B cell (primary cell): ENCODE results near the gene ERRFI1. TPM values are rescaled to one million over a fixed set of nuclear protein-coding genes. Genes with fewer than 3 reads are reported as not detected.
"Not testable (repeated sequence)": the region's sequence is repeated elsewhere in the genome, so short reads cannot be mapped to it uniquely, and the experiment has no call there.

Experiments
- ATAC-seq: fragments of 200-7000 bp; cut with Tn5 transposase; one replicate; pipeline ENCODE4 v1.10.0; 2021; ENCODE audit warnings: low read depth, mild to moderate bottlenecking, moderate number of reproducible peaks, moderate library complexity
- CTCF ChIA-PET: fragments of 350-600 bp; sonication (Branson Sonifier 250); formaldehyde crosslinking; loops from one replicate; lab custom pipeline; 2021; ENCODE audit warnings: antibody characterized with exemption, inconsistent platforms; lab: Charles Lee
- POLR2A ChIA-PET: fragments of 350-600 bp; sonication (Branson Sonifier 250); formaldehyde crosslinking; loops from one replicate; lab custom pipeline; 2021; ENCODE audit warnings: antibody characterized with exemption; lab: Charles Lee
- DNase-seq: peaks from one replicate; pipeline ENCODE4 v3.0.0; 2013
- H2AFZ ChIP-seq: 2 replicates; pipeline ENCODE4 v1.6.1; 2012; ENCODE audit warnings: mild to moderate bottlenecking, low read depth, low read length; ENCODE audit not compliant: insufficient read depth, poor library complexity, severe bottlenecking
- H3K27ac ChIP-seq, 2 donors: 1 replicate in 1 of 2; 2 replicates in 1 of 2; pipeline ENCODE4 v1.5.1; 2012 to 2013; ENCODE audit warnings: low read length in 2 of 2, mild to moderate bottlenecking in 2 of 2, moderate library complexity in 1 of 2
- H3K27me3 ChIP-seq, 4 experiments: fragments of 200-600 bp in 1 of 4; sonication (generic) in 1 of 4; replicated peaks in 1 of 4; 1 replicate in 2 of 4; 2 replicates in 2 of 4; pipeline versions ENCODE4 v1.6.1 to v1.7.0; 2013 to 2016; ENCODE audit warnings: low read length in 3 of 4, mild to moderate bottlenecking in 2 of 4, mixed read lengths in 1 of 4, moderate library complexity in 1 of 4; ENCODE audit not compliant: insufficient read depth in 4 of 4, control insufficient read depth in 3 of 4; ENCODE audit errors: control extremely low read depth in 1 of 4
- H3K36me3 ChIP-seq, 2 experiments: replicated peaks in 1 of 2; 1 replicate in 1 of 2; 2 replicates in 1 of 2; pipeline versions ENCODE4 v1.6.1 to v1.7.1; 2013; ENCODE audit warnings: low read length in 1 of 2; ENCODE audit not compliant: insufficient read depth in 2 of 2, control insufficient read depth in 1 of 2; ENCODE audit errors: control extremely low read depth in 1 of 2, extremely low read depth in 1 of 2
- H3K4me1 ChIP-seq, 2 donors: fragments of 200-600 bp in 1 of 2; sonication (generic) in 1 of 2; 1 replicate in 1 of 2; 2 replicates in 1 of 2; pipeline versions ENCODE4 v1.5.1 to v1.6.1; 2013 to 2017; ENCODE audit warnings: low read length in 2 of 2; ENCODE audit not compliant: control insufficient read depth in 2 of 2, insufficient read depth in 2 of 2
- H3K4me2 ChIP-seq: replicated peaks from 2 replicates; pipeline ENCODE3; 2012; ENCODE audit warnings: mild to moderate bottlenecking, low read depth, low read length; ENCODE audit not compliant: poor library complexity, severe bottlenecking
- H3K4me3 ChIP-seq, 5 experiments: fragments of 200-600 bp in 1 of 5; sonication (generic) in 1 of 5; 1 replicate in 3 of 5; 2 replicates in 2 of 5; pipeline versions ENCODE4 v1.5.1 to v1.7.0; 2011 to 2016; ENCODE audit warnings: low read length in 4 of 5, mild to moderate bottlenecking in 4 of 5, low read depth in 2 of 5, control low read depth in 1 of 5, moderate library complexity in 1 of 5; ENCODE audit not compliant: insufficient read depth in 1 of 5; ENCODE audit errors: control extremely low read depth in 1 of 5, extremely low read depth in 1 of 5
- H3K79me2 ChIP-seq: fragments of 200-600 bp; sonication (generic); one replicate; pipeline ENCODE4 v1.6.0; 2016; ENCODE audit warnings: low read length; ENCODE audit not compliant: control insufficient read depth, insufficient read depth
- H3K9ac ChIP-seq: fragments of 200-600 bp; sonication (generic); 2 replicates; pipeline ENCODE4 v1.6.1; 2017; ENCODE audit warnings: mild to moderate bottlenecking, low read length, moderate library complexity
- H3K9me3 ChIP-seq, 3 donors: one replicate each; pipeline versions ENCODE4 v1.6.1 to v1.7.1; 2013; ENCODE audit warnings: low read length in 2 of 3; ENCODE audit not compliant: control insufficient read depth in 2 of 3, insufficient read depth in 1 of 3; ENCODE audit errors: control extremely low read depth in 1 of 3
- H4K20me1 ChIP-seq: 2 replicates; pipeline ENCODE4 v1.6.0; 2012; ENCODE audit warnings: mild to moderate bottlenecking, low read length; ENCODE audit not compliant: insufficient read depth, control insufficient read depth, poor library complexity, severe bottlenecking
- H3K27ac Mint-ChIP-seq: one replicate; pipeline ENCODE4 v1.8.0; 2021; ENCODE audit warnings: mixed read lengths
- H3K27me3 Mint-ChIP-seq: one replicate; pipeline ENCODE4 v1.8.0; 2021; ENCODE audit warnings: mixed read lengths
- H3K4me1 Mint-ChIP-seq: one replicate; pipeline ENCODE4 v1.8.0; 2021; ENCODE audit warnings: mixed read lengths
- H3K4me3 Mint-ChIP-seq: one replicate; pipeline ENCODE4 v1.8.0; 2021; ENCODE audit warnings: mixed read lengths
- H3K9me3 Mint-ChIP-seq: one replicate; pipeline ENCODE4 v1.8.0; 2022; ENCODE audit warnings: mixed read lengths; ENCODE audit not compliant: insufficient read depth
- CTCF ChIP-seq: fragments of 200-600 bp; IDR thresholded peaks from one replicate; pipeline ENCODE4 v1.8.0; 2022; ENCODE audit warnings: antibody characterized with exemption, mild to moderate bottlenecking
- EZH2 ChIP-seq: IDR thresholded peaks from 2 replicates; pipeline ENCODE4 v1.6.1; 2012; ENCODE audit warnings: borderline replicate concordance, low read depth, mild to moderate bottlenecking, moderate library complexity, low read length; ENCODE audit not compliant: insufficient read depth, poor library complexity, severe bottlenecking
- WGBS: methylation state at CpG from one replicate; pipeline ENCODE4 v1.1.5; 2013; ENCODE audit warnings: missing lambda C conversion rate; ENCODE audit not compliant: insufficient coverage; 5-methylcytosine and 5-hydroxymethylcytosine counted together
- intact Hi-C: fragments of 100-400 bp; cut with micrococcal nuclease; formaldehyde crosslinking; loops from one replicate; pipeline ENCODE4 v1.10.0; 2022
- polyA plus RNA-seq: library from polyadenylated mRNA; depleted of rRNA; stranded (reverse); fragments of >200 nt; gene quantifications from 2 replicates; pipeline ENCODE4 v1.2.3, GENCODE V29; 2012
- total RNA-seq, 2 donors: library from RNA; stranded (reverse); fragments of 120-200 nt in 1 of 2; gene quantifications; 1 replicate in 1 of 2; 2 replicates in 1 of 2; pipeline versions ENCODE4 v1.2.3 to v1.2.4, GENCODE V29; 2013 to 2022

ERRFI1 gene
- total and polyA plus RNA-seq, 2 donors (not counting 1 experiment from before 2014, with no cell fraction given): 1.5 to 2.0 TPM

- ATAC-seq: no peak
- 100% methylated on average over 1 of the region's 3 CpGs for WGBS
- DNase-seq: no peak
- Mint-ChIP-seq H3K27ac (no peak overlapping the region), H3K27me3 (no peaks in the 10 kb centered on the region), H3K9me3 (no peaks in the 10 kb centered on the region), H3K4me1 (peaks cover 50% of the 10 kb centered on the region), H3K4me3 (no peak overlapping the region)
- Histone ChIP-seq H3K36me3 (peaks cover 11 to 42% of the 10 kb centered on the region in 2 experiments), H3K27ac (no peak overlapping the region), H3K79me2 (peaks cover 70% of the 10 kb centered on the region), H3K4me2 (no peak overlapping the region), H3K9me3 (no peaks in the 10 kb centered on the region), H2AFZ (no peak overlapping the region), H3K27me3 (no peaks in the 10 kb centered on the region), H3K4me1 (peaks cover 19 to 23% of the 10 kb centered on the region in 2 donors), H3K9ac (no peak overlapping the region), H3K4me3 (no peak overlapping the region), H4K20me1 (peaks cover 32% of the 10 kb centered on the region)
- intact Hi-C loops: loop anchor here (5.0 kb wide), 3 partner anchors 192 to 853 kb away; partner anchors contain the start of genes RERE and VAMP3
- ChIA-PET CTCF (interaction anchor here (0.9 to 2.5 kb wide), 2 partner anchors 11 to 21 kb away, joined by 3 to 13 read pairs; no protein-coding TSS in a partner anchor), POLR2A (no interaction called here)
- no peak for TF ChIP-seq EZH2
- no peak for TF ChIP-seq CTCF
Observed at GRCh38 chr1:7964476-7964875, 61.6 kb downstream of the ERRFI1 start.

DNA sequence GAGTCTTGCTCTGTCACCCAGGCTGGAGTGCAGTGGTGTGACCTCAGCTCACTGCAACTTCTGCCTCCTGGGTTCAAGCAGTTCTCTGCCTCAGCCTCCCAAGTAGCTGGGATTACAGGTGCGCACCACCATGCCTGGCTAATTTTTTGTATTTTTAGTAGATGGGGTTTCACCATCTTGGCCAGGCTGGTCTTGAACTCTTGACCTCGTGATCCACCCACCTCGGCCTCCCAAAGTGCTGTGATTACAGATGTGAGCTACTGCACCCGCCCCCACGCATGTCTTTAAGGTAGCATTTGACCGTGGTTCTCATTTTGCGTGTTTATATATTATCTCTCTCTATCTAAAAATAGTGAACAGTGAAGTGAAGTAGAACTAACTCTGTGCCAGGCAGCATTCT, 62.3 kb downstream of the ERRFI1 start:
- H3K27me3 Mint-ChIP-seq, POLR2A ChIA-PET, ATAC-seq, H3K9me3 Mint-ChIP-seq, H3K9me3 ChIP-seq, H2AFZ ChIP-seq, H3K4me3 ChIP-seq, H3K27ac ChIP-seq, H3K9ac ChIP-seq, DNase-seq, H3K27me3 ChIP-seq, H3K4me2 ChIP-seq: not testable (repeated sequence)
- Histone ChIP-seq H3K79me2 (peaks cover 69% of the 10 kb centered on the region), H3K4me1 (peaks cover 19 to 23% of the 10 kb centered on the region in 2 donors), H4K20me1 (peaks cover 32% of the 10 kb centered on the region), H3K36me3 (peaks cover 8 to 36% of the 10 kb centered on the region in 2 experiments)
- intact Hi-C loops: loop anchor here (5.0 kb wide), 3 partner anchors 192 to 853 kb away; partner anchors contain the start of genes RERE and VAMP3
- peak overlapping the region; percentile 50 for H3K4me3 Mint-ChIP-seq
- CTCF ChIA-PET: interaction anchor here (1.1 to 1.4 kb wide), 2 partner anchors 12 to 22 kb away, joined by 3 to 8 read pairs; no protein-coding TSS in a partner anchor
- H3K4me1 Mint-ChIP-seq: peaks cover 50% of the 10 kb centered on the region
- 100% methylated on average over 1 of the region's 7 CpGs for WGBS
- peak overlapping the region; percentile 10 for H3K27ac Mint-ChIP-seq

GRCh38 chr1:7963378-7963730, 62.8 kb downstream of the ERRFI1 start:
- not testable (repeated sequence) for H2AFZ ChIP-seq, H3K27me3 Mint-ChIP-seq, H3K4me2 ChIP-seq, DNase-seq, H3K27ac Mint-ChIP-seq, ATAC-seq, H3K27me3 ChIP-seq, H3K9me3 ChIP-seq, H3K9ac ChIP-seq, H3K9me3 Mint-ChIP-seq, H3K4me3 ChIP-seq, H3K27ac ChIP-seq
- H4K20me1 ChIP-seq: peaks cover 32% of the 10 kb centered on the region
- H3K79me2 ChIP-seq: peaks cover 66% of the 10 kb centered on the region
- CTCF ChIA-PET: interaction anchor here (1.1 to 1.4 kb wide), 2 partner anchors 13 to 21 kb away, joined by 3 to 8 read pairs; no protein-coding TSS in a partner anchor
- POLR2A ChIA-PET: interaction anchor here (0.7 kb wide), 1 partner anchor 9 kb away, joined by 4 read pairs; no protein-coding TSS in a partner anchor
- peaks cover 7 to 31% of the 10 kb centered on the region in 2 experiments for H3K36me3 ChIP-seq
- intact Hi-C loops: loop anchor here (5.0 kb wide), 3 partner anchors 191 to 854 kb away; partner anchors contain the start of genes RERE and VAMP3
- Mint-ChIP-seq H3K4me3 (peak overlapping the region; percentile 50), H3K4me1 (peaks cover 50% of the 10 kb centered on the region)
- 88% methylated on average over 5 of the region's 12 CpGs for WGBS
- H3K4me1 ChIP-seq: peaks cover 19 to 23% of the 10 kb centered on the region in 2 donors
